ENCODE results near the gene MCCD1. TPM values are rescaled to one million over a fixed set of nuclear protein-coding genes. Genes with fewer than 3 reads are reported as not detected.

MCCD1 gene
- total RNA-seq, 1 donor from 2014 or later = not detected

GRCh38 chr6:31528307-31528777 lies 420 bp upstream of the MCCD1 start:
- H3K27me3 ChIP-seq (ENCODE audit: control insufficient read depth, insufficient read depth, low read length) = no peaks in the 10 kb centered on the region
- peaks cover 18% of the 10 kb centered on the region for H3K36me3 ChIP-seq (ENCODE audit: control insufficient read depth, insufficient read depth, low read length)
- DNase-seq (ENCODE audit: low read depth) (no peak), FAIRE-seq (no peak)
- no peak for TF ChIP-seq CTCF (IDR thresholded peaks at IDR 0.05; ENCODE audit: insufficient read depth, low read length, severe bottlenecking)
- H3K4me3 ChIP-seq (ENCODE audit: low read depth, low read length) = no peak overlapping the region

- no peak for TF ChIP-seq CTCF (IDR thresholded peaks at IDR 0.05; ENCODE audit: insufficient read depth, low read length, severe bottlenecking)
- H3K4me3 ChIP-seq (ENCODE audit: low read depth, low read length) = no peak overlapping the region
- no peaks in the 10 kb centered on the region for H3K27me3 ChIP-seq (ENCODE audit: control insufficient read depth, insufficient read depth, low read length)
- peaks cover 26% of the 10 kb centered on the region for H3K36me3 ChIP-seq (ENCODE audit: control insufficient read depth, insufficient read depth, low read length)
- no peak for DNase-seq (ENCODE audit: low read depth)
- FAIRE-seq = no peak
These were observed 778 bp downstream of the MCCD1 start for GRCh38 chr6:31529329-31530150.

GRCh38 chr6:31530659-31531058 lies 1.9 kb downstream of the MCCD1 start:
- FAIRE-seq = no peak
- Histone ChIP-seq H3K36me3 (ENCODE audit: control insufficient read depth, insufficient read depth, low read length) (peaks cover 36% of the 10 kb centered on the region), H3K27me3 (ENCODE audit: control insufficient read depth, insufficient read depth, low read length) (no peaks in the 10 kb centered on the region), H3K4me3 (ENCODE audit: low read depth, low read length) (no peak overlapping the region)
- no peak for DNase-seq (ENCODE audit: low read depth)
- no peak for TF ChIP-seq CTCF (IDR thresholded peaks at IDR 0.05; ENCODE audit: insufficient read depth, low read length, severe bottlenecking)

- peaks cover 39% of the 10 kb centered on the region for H3K36me3 ChIP-seq (ENCODE audit: control insufficient read depth, insufficient read depth, low read length)
- DNase-seq (ENCODE audit: low read depth) = no peak
- H3K27me3 ChIP-seq (ENCODE audit: control insufficient read depth, insufficient read depth, low read length) = no peaks in the 10 kb centered on the region
- H3K4me3 ChIP-seq (ENCODE audit: low read depth, low read length) = no peak overlapping the region
- no peak for TF ChIP-seq CTCF (IDR thresholded peaks at IDR 0.05; ENCODE audit: insufficient read depth, low read length, severe bottlenecking)
- FAIRE-seq = no peak
These were observed 2.4 kb downstream of the MCCD1 start for GRCh38 chr6:31531162-31531561.

- no peak overlapping the region for H3K4me3 ChIP-seq (ENCODE audit: low read depth, low read length)
- FAIRE-seq (no peak), DNase-seq (ENCODE audit: low read depth) (no peak)
- no peak for TF ChIP-seq CTCF (IDR thresholded peaks at IDR 0.05; ENCODE audit: insufficient read depth, low read length, severe bottlenecking)
- no peaks in the 10 kb centered on the region for H3K27me3 ChIP-seq (ENCODE audit: control insufficient read depth, insufficient read depth, low read length)
- peaks cover 39% of the 10 kb centered on the region for H3K36me3 ChIP-seq (ENCODE audit: control insufficient read depth, insufficient read depth, low read length)
These were observed 3.2 kb downstream of the MCCD1 start for GRCh38 chr6:31531771-31532643.

Measured in bronchial epithelial cell (primary cell).